HG02885 (cell line): Measurements from ENCODE around the gene C9orf153.

ENCODE experiments used
- ATAC-seq: cut with Tn5 transposase; IDR thresholded peaks from one replicate; pipeline ENCODE4 v1.9.1; 2021; ENCODE audit warnings: mild to moderate bottlenecking; ENCODE audit not compliant: unreplicated experiment, poor library complexity

Gene C9orf153

GRCh38 chr9:86274821-86275643 lies 15.6 kb upstream of the C9orf153 start:
- ATAC-seq, result no peak

GRCh38 chr9:86272221-86272620 lies 12.8 kb upstream of the C9orf153 start:
- ATAC-seq, result no peak

GRCh38 chr9:86263876-86264275 lies 4.4 kb upstream of the C9orf153 start:
- ATAC-seq, result no peak

- no peak for ATAC-seq
Observed at GRCh38 chr9:86262492-86262891, 3.0 kb upstream of the C9orf153 start.

GRCh38 chr9:86257391-86257790 lies 2.1 kb downstream of the C9orf153 start:
- no peak for ATAC-seq

- ATAC-seq, result no peak
Observed at GRCh38 chr9:86256653-86257052, 2.8 kb downstream of the C9orf153 start.

GRCh38 chr9:86253577-86253976 lies 5.9 kb downstream of the C9orf153 start:
- ATAC-seq, result no peak

- ATAC-seq, result no peak
Observed at GRCh38 chr9:86252870-86253269, 6.6 kb downstream of the C9orf153 start.

- ATAC-seq, result no peak
Observed at GRCh38 chr9:86250123-86250522, 9.3 kb downstream of the C9orf153 start.

GRCh38 chr9:86248746-86249145 lies 10.7 kb downstream of the C9orf153 start:
- no peak for ATAC-seq

GRCh38 chr9:86246752-86247161 lies 12.7 kb downstream of the C9orf153 start:
- peak; percentile 81 for ATAC-seq

GRCh38 chr9:86242071-86242470 lies 17.4 kb downstream of the C9orf153 start:
- no peak for ATAC-seq

- ATAC-seq, result no peak
Observed at GRCh38 chr9:86241216-86241615, 18.2 kb downstream of the C9orf153 start.

GRCh38 chr9:86238861-86239770 lies 20.3 kb downstream of the C9orf153 start:
- ATAC-seq, result no peak

- ATAC-seq, result no peak
Observed at GRCh38 chr9:86230858-86231257, 28.6 kb downstream of the C9orf153 start.

- ATAC-seq, result no peak
Observed at GRCh38 chr9:86222667-86223066, 36.8 kb downstream of the C9orf153 start.

- no peak for ATAC-seq
Observed at GRCh38 chr9:86219606-86220005, 39.9 kb downstream of the C9orf153 start.

- ATAC-seq, result no peak
Observed at GRCh38 chr9:86217076-86217755, 42.2 kb downstream of the C9orf153 start.

GRCh38 chr9:86207193-86207592 lies 52.3 kb downstream of the C9orf153 start:
- ATAC-seq, result no peak

- ATAC-seq, result peak; percentile 82
Observed at GRCh38 chr9:86202338-86202882, 57.0 kb downstream of the C9orf153 start.
